OCI-LY7 (cell line): ENCODE measurements around the gene ANKH. TPM values are rescaled to one million over a fixed set of nuclear protein-coding genes. Genes with fewer than 3 reads are reported as not detected.

Experiments used
- BruUV-seq: library from RNA; stranded (reverse); fragments of 400-500 nt; replicated peaks from 2 replicates; lab custom pipeline; 2021; lab: Mats Ljungman, UMichigan
- CTCF ChIA-PET: fragments of 300-600 bp; sonication (Branson Sonifier 250); formaldehyde crosslinking; loops from one replicate; lab custom pipeline; 2022; ENCODE audit warnings: antibody characterized with exemption; ENCODE audit not compliant: unreplicated experiment; lab: Charles Lee
- POLR2A ChIA-PET: fragments of 300-600 bp; sonication (Branson Sonifier 250); formaldehyde crosslinking; loops from one replicate; lab custom pipeline; 2022; ENCODE audit warnings: antibody characterized with exemption; lab: Charles Lee
- DNase-seq: peaks from one replicate; pipeline ENCODE4 v3.0.0-alpha.2; 2015; ENCODE audit warnings: low spot score
- H2AFZ ChIP-seq: fragments of 200-600 bp; sonication (generic), shearing (Covaris generic); 2 replicates; pipeline ENCODE4 v1.6.1; 2014; ENCODE audit warnings: mild to moderate bottlenecking, antibody characterized with exemption, low read length, moderate library complexity
- H3K27ac ChIP-seq: fragments of 200-600 bp; sonication (generic); 2 replicates; pipeline ENCODE4 v1.5.1; 2014; ENCODE audit warnings: mixed run types, low read depth, mild to moderate bottlenecking, moderate library complexity, low read length, inconsistent platforms; ENCODE audit not compliant: poor library complexity, severe bottlenecking
- H3K36me3 ChIP-seq: fragments of 200-600 bp; sonication (generic); 2 replicates; pipeline ENCODE4 v1.6.1; 2014; ENCODE audit warnings: mild to moderate bottlenecking, antibody characterized with exemption, low read length, moderate library complexity, mixed read lengths; ENCODE audit not compliant: insufficient read depth
- H3K4me1 ChIP-seq: fragments of 200-600 bp; sonication (generic); 2 replicates; pipeline ENCODE4 v1.5.1; 2014; ENCODE audit warnings: mild to moderate bottlenecking, low read length; ENCODE audit not compliant: insufficient read depth, poor library complexity, severe bottlenecking
- H3K4me2 ChIP-seq: fragments of 200-600 bp; sonication (generic); 2 replicates; pipeline ENCODE4 v1.6.1; 2014; ENCODE audit warnings: mild to moderate bottlenecking, low read length
- H3K4me3 ChIP-seq: fragments of 200-600 bp; sonication (generic); 2 replicates; pipeline ENCODE4 v1.5.1; 2014; ENCODE audit warnings: mild to moderate bottlenecking, low read depth, low read length; ENCODE audit not compliant: poor library complexity, severe bottlenecking
- H3K79me2 ChIP-seq: fragments of 200-600 bp; sonication (generic); 2 replicates; pipeline ENCODE4 v1.6.1; 2016; ENCODE audit warnings: low read depth, mild to moderate bottlenecking, low read length, moderate library complexity, mixed read lengths; ENCODE audit not compliant: insufficient read depth
- H3K9me2 ChIP-seq: fragments of 200-600 bp; sonication (generic); 2 replicates; pipeline ENCODE4 v1.6.1; 2016; ENCODE audit warnings: mild to moderate bottlenecking, low read length, mixed read lengths; ENCODE audit not compliant: insufficient read depth
- H3K9me3 ChIP-seq: fragments of 200-600 bp; sonication (generic); 2 replicates; pipeline ENCODE4 v1.6.1; 2014; ENCODE audit warnings: mild to moderate bottlenecking, mixed run types, low read length, mixed read lengths
- H4K20me1 ChIP-seq: fragments of 200-600 bp; sonication (generic); 2 replicates; pipeline ENCODE4 v1.6.1; 2014; ENCODE audit warnings: mild to moderate bottlenecking, antibody characterized with exemption, low read length, moderate library complexity, mixed read lengths; ENCODE audit not compliant: insufficient read depth
- CTCF ChIP-seq: fragments of 200-600 bp; sonication (generic); conservative IDR thresholded peaks from 2 replicates; pipeline ENCODE4 v1.5.1; 2014; ENCODE audit warnings: mild to moderate bottlenecking, antibody characterized with exemption, low read length, moderate library complexity, mixed read lengths
- EZH2phosphoT487 ChIP-seq: fragments of 200-600 bp; sonication (generic); IDR thresholded peaks from 2 replicates; pipeline ENCODE4 v1.6.1; 2018; ENCODE audit warnings: low read depth, borderline replicate concordance, mild to moderate bottlenecking, mixed run types, antibody characterized with exemption, low read length, moderate library complexity, mixed read lengths
- intact Hi-C: fragments of 100-400 bp; cut with micrococcal nuclease; formaldehyde crosslinking; loops from one replicate; pipeline ENCODE4 v1.10.0; 2022; ENCODE audit not compliant: unreplicated experiment
- total RNA-seq, 2 experiments: library from RNA; depleted of rRNA in 1 of 2; stranded (reverse); fragments of >200 nt in 1 of 2; shearing (Covaris generic) in 1 of 2; gene quantifications; 2 replicates each; pipeline ENCODE4 v1.2.3, GENCODE V29; 2014 to 2022

ANKH gene
- total RNA-seq, 2 experiments from 2014 or later: 23.1 to 80.4 TPM

GRCh38 chr5:14851050-14851419 lies 20.5 kb downstream of the ANKH start:
- POLR2A ChIA-PET: interaction anchor here (1.2 kb wide), 1 partner anchor 17 kb away, joined by 3 read pairs; no protein-coding TSS in a partner anchor
- TF ChIP-seq EZH2phosphoT487 (no peak), CTCF (no peak)
- no peak overlapping the region for H3K4me2 ChIP-seq
- no peaks in the 10 kb centered on the region for H3K9me2 ChIP-seq
- peaks cover 8% of the 10 kb centered on the region; the same call in 1 of the 2 replicates for H3K36me3 ChIP-seq
- H4K20me1 ChIP-seq: peaks cover 17% of the 10 kb centered on the region
- intact Hi-C loops: no loop called here
- no peak for DNase-seq
- H3K9me3 ChIP-seq: no peaks in the 10 kb centered on the region
- CTCF ChIA-PET: no interaction called here
- no peak overlapping the region for H2AFZ ChIP-seq
- no TSS peak for BruUV-seq
- no peak overlapping the region for H3K27ac ChIP-seq
- no peak overlapping the region for H3K4me3 ChIP-seq
- H3K4me1 ChIP-seq: peaks cover 15% of the 10 kb centered on the region
- H3K79me2 ChIP-seq: peaks cover 34% of the 10 kb centered on the region

- Histone ChIP-seq H2AFZ (no peak overlapping the region), H3K36me3 (peaks cover 8% of the 10 kb centered on the region; the same call in 1 of the 2 replicates), H3K4me2 (no peak overlapping the region), H3K9me3 (no peaks in the 10 kb centered on the region), H3K4me1 (peaks cover 15% of the 10 kb centered on the region), H3K27ac (no peak overlapping the region), H4K20me1 (peaks cover 17% of the 10 kb centered on the region), H3K9me2 (no peaks in the 10 kb centered on the region), H3K4me3 (no peak overlapping the region), H3K79me2 (peaks cover 34% of the 10 kb centered on the region)
- ChIA-PET POLR2A (interaction anchor here (1.3 to 2.0 kb wide), 2 partner anchors 10 to 15 kb away, joined by 3 to 7 read pairs; no protein-coding TSS in a partner anchor), CTCF (no interaction called here)
- BruUV-seq: no TSS peak
- DNase-seq: no peak
- intact Hi-C loops: no loop called here
- TF ChIP-seq CTCF (no peak), EZH2phosphoT487 (no peak)
Observed at GRCh38 chr5:14850419-14851049, 21.0 kb downstream of the ANKH start.
